HepG2 (cell line): Measurements from ENCODE around the gene P2RY6. TPM values are rescaled to one million over a fixed set of nuclear protein-coding genes. Genes with fewer than 3 reads are reported as not detected.

ENCODE experiments used
- AKNA ChIP-seq: sonication (generic); formaldehyde crosslinking; IDR thresholded peaks from 2 replicates; pipeline ENCODE4 v1.4.0; 2020; ENCODE audit warnings: missing genetic modification reagents, borderline replicate concordance
- HNRNPH1 ChIP-seq: fragments of 200-400 bp; formaldehyde crosslinking; optimal IDR thresholded peaks from 2 replicates; pipeline ENCODE3; 2017; ENCODE audit warnings: mild to moderate bottlenecking, low read depth, low read length
- MIER2 ChIP-seq: IDR thresholded peaks from 2 replicates; pipeline ENCODE4 v1.6.1; 2016; ENCODE audit warnings: missing biosample characterization, missing genetic modification reagents
- NR0B2 ChIP-seq: sonication (generic); formaldehyde crosslinking; IDR thresholded peaks from 2 replicates; pipeline ENCODE4 v1.4.0; 2020; ENCODE audit warnings: mild to moderate bottlenecking, missing genetic modification reagents
- ZBTB10 ChIP-seq: sonication (generic); formaldehyde crosslinking; IDR thresholded peaks from 2 replicates; pipeline ENCODE4 v1.4.0; 2020; ENCODE audit warnings: missing genetic modification reagents, borderline replicate concordance
- ZBTB14 ChIP-seq: sonication (generic); formaldehyde crosslinking; IDR thresholded peaks from 2 replicates; pipeline ENCODE4 v1.4.0; 2020; ENCODE audit warnings: missing genetic modification reagents
- ZFAT ChIP-seq: sonication (generic); formaldehyde crosslinking; conservative IDR thresholded peaks from 2 replicates; pipeline ENCODE4 v1.8.1; 2023; ENCODE audit warnings: missing genetic modification reagents, inconsistent platforms
- ZFP41 ChIP-seq: sonication (generic); formaldehyde crosslinking; IDR thresholded peaks from 2 replicates; pipeline ENCODE4 v1.4.0; 2020; ENCODE audit warnings: mild to moderate bottlenecking, missing genetic modification reagents, borderline replicate concordance
- ZNF382 ChIP-seq: sonication (generic); formaldehyde crosslinking; IDR thresholded peaks from 2 replicates; pipeline ENCODE4 v1.5.0; 2020; ENCODE audit warnings: missing genetic modification reagents, mild to moderate bottlenecking, borderline replicate concordance
- ZNF670 ChIP-seq: sonication (generic); formaldehyde crosslinking; IDR thresholded peaks from 2 replicates; pipeline ENCODE4 v1.8.0; 2022; ENCODE audit warnings: mild to moderate bottlenecking, missing genetic modification reagents, borderline replicate concordance
- ZNF773 ChIP-seq: sonication (generic); formaldehyde crosslinking; IDR thresholded peaks from 2 replicates; pipeline ENCODE4 v1.4.0; 2020; ENCODE audit warnings: missing genetic modification reagents, borderline replicate concordance
- ZSCAN9 ChIP-seq: IDR thresholded peaks from 2 replicates; pipeline ENCODE4 v1.6.1; 2016; ENCODE audit warnings: borderline replicate concordance
- polyA plus RNA-seq, 8 experiments: library from polyadenylated mRNA; depleted of rRNA in 3 of 8; stranded (reverse) in 7 of 8; unstranded in 1 of 8; fragments of >200 nt; fragmentation: Illumina TruSeq in 4 of 8; extraction: Trizol in 4 of 8; gene quantifications; 2 replicates each; pipeline versions ENCODE4 v1.2.1 to v1.2.3, GENCODE V29; 2011 to 2016; ENCODE audit warnings: low read depth in 4 of 8, missing spikeins in 1 of 8, mixed read lengths in 1 of 8; ENCODE audit not compliant: insufficient read depth in 1 of 8
- total RNA-seq, 5 experiments: library from RNA; depleted of rRNA; stranded (reverse); fragments of >200 nt; fragmentation: Illumina TruSeq; extraction: Trizol; gene quantifications; 2 replicates each; pipeline ENCODE4 v1.2.3, GENCODE V29; 2016; ENCODE audit warnings: low read depth in 1 of 5

P2RY6 gene
- total and polyA plus RNA-seq, 2 of the 13 experiments (the other 11 are each of a cell fraction or from before 2014, with no cell fraction given): 0.09 to 0.29 TPM

- TF ChIP-seq AKNA (CRISPR knock-in tag) (no peak), ZSCAN9 (no peak), ZFAT (CRISPR knock-in tag) (no peak), ZNF670 (no peak; the same call in 1 of the 2 replicates), ZBTB10 (CRISPR knock-in tag) (no peak), ZFP41 (CRISPR knock-in tag) (no peak), MIER2 (no peak), NR0B2 (no peak; the same call in none of the 2 replicates), ZNF773 (CRISPR knock-in tag) (no peak; the same call in 1 of the 2 replicates), HNRNPH1 (no peak), ZBTB14 (CRISPR knock-in tag) (no peak), ZNF382 (CRISPR knock-in tag) (no peak)
Observed at GRCh38 chr11:73308003-73308960, 36.1 kb downstream of the P2RY6 start, which contains the start of gene ARHGEF17 (continued).
